ENCODE measurements around the gene CFAP53. TPM values are rescaled to one million over a fixed set of nuclear protein-coding genes. Genes with fewer than 3 reads are reported as not detected.
A peak's percentile ranks its signal among the peaks of the same experiment; 100 is the strongest.

The CFAP53 gene
- total RNA-seq, 2 experiments from 2014 or later = 0.86 TPM; not detected in 1

- H2AFZ ChIP-seq (ENCODE audit: low read length) = no peak overlapping the region
- H3K4me2 ChIP-seq (ENCODE audit: low read length) = peak overlapping the region; percentile 97
- TF ChIP-seq CTCF (conservative IDR thresholded peaks at IDR 0.05; ENCODE audit: low read length) (no peak), EZH2phosphoT487 (IDR thresholded peaks at IDR 0.05; ENCODE audit: borderline replicate concordance, low read depth, low read length) (no peak)
- H3K9me3 ChIP-seq (ENCODE audit: low read length) = no peaks in the 10 kb centered on the region
- no peaks in the 10 kb centered on the region for H4K20me1 ChIP-seq (ENCODE audit: insufficient read depth, low read length)
- no peak overlapping the region for H3K27ac ChIP-seq (ENCODE audit: low read depth, low read length, poor library complexity, severe bottlenecking)
- H3K9me2 ChIP-seq (ENCODE audit: insufficient read depth, low read length) = no peaks in the 10 kb centered on the region
- no peak for DNase-seq (ENCODE audit: low spot score)
- ChIA-PET CTCF (ENCODE audit: unreplicated experiment) (no interaction called here), POLR2A (no interaction called here)
- peaks cover 74% of the 10 kb centered on the region for H3K36me3 ChIP-seq (ENCODE audit: insufficient read depth, low read length)
- H3K4me1 ChIP-seq (ENCODE audit: insufficient read depth, low read length, poor library complexity, severe bottlenecking) = peaks cover 24% of the 10 kb centered on the region
- intact Hi-C loops (cut with micrococcal nuclease; ENCODE audit: unreplicated experiment) = no loop called here
- peak overlapping the region; percentile 93 for H3K4me3 ChIP-seq (ENCODE audit: low read depth, low read length, poor library complexity, severe bottlenecking)
- peaks cover 27% of the 10 kb centered on the region; the same call in 1 of the 2 replicates for H3K79me2 ChIP-seq (ENCODE audit: insufficient read depth, low read depth, low read length)
- no TSS peak for BruUV-seq (replicated peaks)
These were observed 13.5 kb upstream of the CFAP53 start for GRCh38 chr18:50279752-50280151.

GRCh38 chr18:50277942-50278341 lies 11.6 kb upstream of the CFAP53 start:
- intact Hi-C loops (cut with micrococcal nuclease; ENCODE audit: unreplicated experiment) = no loop called here
- TF ChIP-seq CTCF (conservative IDR thresholded peaks at IDR 0.05; ENCODE audit: low read length) = no peak
- no peak for TF ChIP-seq EZH2phosphoT487 (IDR thresholded peaks at IDR 0.05; ENCODE audit: borderline replicate concordance, low read depth, low read length)
- BruUV-seq (replicated peaks) = no TSS peak

GRCh38 chr18:50276452-50276851 lies 10.2 kb upstream of the CFAP53 start:
- no peak for DNase-seq (ENCODE audit: low spot score)
- H3K4me1 ChIP-seq (ENCODE audit: insufficient read depth, low read length, poor library complexity, severe bottlenecking) = peaks cover 18% of the 10 kb centered on the region
- ChIA-PET POLR2A (no interaction called here), CTCF (ENCODE audit: unreplicated experiment) (no interaction called here)
- no peak overlapping the region for H3K4me3 ChIP-seq (ENCODE audit: low read depth, low read length, poor library complexity, severe bottlenecking)
- H3K36me3 ChIP-seq (ENCODE audit: insufficient read depth, low read length) = peaks cover 76% of the 10 kb centered on the region
- H2AFZ ChIP-seq (ENCODE audit: low read length) = no peak overlapping the region
- no peaks in the 10 kb centered on the region for H3K9me2 ChIP-seq (ENCODE audit: insufficient read depth, low read length)
- H3K79me2 ChIP-seq (ENCODE audit: insufficient read depth, low read depth, low read length) = peaks cover 27% of the 10 kb centered on the region; the same call in 1 of the 2 replicates
- no peak overlapping the region for H3K27ac ChIP-seq (ENCODE audit: low read depth, low read length, poor library complexity, severe bottlenecking)
- intact Hi-C loops (cut with micrococcal nuclease; ENCODE audit: unreplicated experiment) = no loop called here
- TF ChIP-seq CTCF (conservative IDR thresholded peaks at IDR 0.05; ENCODE audit: low read length) (no peak), EZH2phosphoT487 (IDR thresholded peaks at IDR 0.05; ENCODE audit: borderline replicate concordance, low read depth, low read length) (no peak)
- no peaks in the 10 kb centered on the region for H4K20me1 ChIP-seq (ENCODE audit: insufficient read depth, low read length)
- H3K9me3 ChIP-seq (ENCODE audit: low read length) = no peaks in the 10 kb centered on the region
- no TSS peak for BruUV-seq (replicated peaks)
- H3K4me2 ChIP-seq (ENCODE audit: low read length) = no peak overlapping the region

More at GRCh38 chr18:50277942-50278341, 11.6 kb upstream of the CFAP53 start:
- no peak overlapping the region for H3K4me3 ChIP-seq (ENCODE audit: low read depth, low read length, poor library complexity, severe bottlenecking)
- peaks cover 74% of the 10 kb centered on the region for H3K36me3 ChIP-seq (ENCODE audit: insufficient read depth, low read length)
- CTCF ChIA-PET (ENCODE audit: unreplicated experiment) = no interaction called here
- H3K9me3 ChIP-seq (ENCODE audit: low read length) = no peaks in the 10 kb centered on the region
- no peak overlapping the region for H3K27ac ChIP-seq (ENCODE audit: low read depth, low read length, poor library complexity, severe bottlenecking)
- POLR2A ChIA-PET = no interaction called here
- DNase-seq (ENCODE audit: low spot score) = no peak
- H2AFZ ChIP-seq (ENCODE audit: low read length) = no peak overlapping the region
- no peak overlapping the region for H3K4me2 ChIP-seq (ENCODE audit: low read length)
- no peaks in the 10 kb centered on the region for H4K20me1 ChIP-seq (ENCODE audit: insufficient read depth, low read length)
- peaks cover 27% of the 10 kb centered on the region; the same call in 1 of the 2 replicates for H3K79me2 ChIP-seq (ENCODE audit: insufficient read depth, low read depth, low read length)
- H3K9me2 ChIP-seq (ENCODE audit: insufficient read depth, low read length) = no peaks in the 10 kb centered on the region
- peaks cover 24% of the 10 kb centered on the region for H3K4me1 ChIP-seq (ENCODE audit: insufficient read depth, low read length, poor library complexity, severe bottlenecking)
